ENCODE data around the gene SMG6. TPM values are rescaled to one million over a fixed set of nuclear protein-coding genes. Genes with fewer than 3 reads are reported as not detected.
"Not testable (repeated sequence)": the region's sequence is repeated elsewhere in the genome, so short reads cannot be mapped to it uniquely, and the experiment has no call there.

SMG6 gene
- total RNA-seq, 1 donor from 2014 or later = 10.3 TPM

DNA sequence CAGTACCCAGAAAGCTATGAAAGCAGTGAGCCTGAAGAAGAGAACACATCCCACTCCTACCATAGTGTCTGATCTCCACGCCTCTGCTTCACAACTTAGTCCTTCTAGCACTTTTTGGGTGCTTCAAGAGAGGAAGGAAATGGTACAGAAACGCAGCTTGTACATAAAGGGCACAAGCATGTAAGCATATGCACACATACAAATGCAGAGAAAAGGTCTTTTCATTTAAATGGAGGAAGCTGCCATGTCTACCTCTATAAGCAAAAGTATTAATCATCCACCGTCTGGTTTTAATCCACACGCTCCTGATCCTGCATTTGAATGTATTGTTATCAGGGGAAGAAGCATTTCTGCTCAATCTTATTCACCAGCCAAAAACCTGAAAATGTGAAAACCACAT lies 148.0 kb downstream of the SMG6 start:
- ATAC-seq = no peak

DNA sequence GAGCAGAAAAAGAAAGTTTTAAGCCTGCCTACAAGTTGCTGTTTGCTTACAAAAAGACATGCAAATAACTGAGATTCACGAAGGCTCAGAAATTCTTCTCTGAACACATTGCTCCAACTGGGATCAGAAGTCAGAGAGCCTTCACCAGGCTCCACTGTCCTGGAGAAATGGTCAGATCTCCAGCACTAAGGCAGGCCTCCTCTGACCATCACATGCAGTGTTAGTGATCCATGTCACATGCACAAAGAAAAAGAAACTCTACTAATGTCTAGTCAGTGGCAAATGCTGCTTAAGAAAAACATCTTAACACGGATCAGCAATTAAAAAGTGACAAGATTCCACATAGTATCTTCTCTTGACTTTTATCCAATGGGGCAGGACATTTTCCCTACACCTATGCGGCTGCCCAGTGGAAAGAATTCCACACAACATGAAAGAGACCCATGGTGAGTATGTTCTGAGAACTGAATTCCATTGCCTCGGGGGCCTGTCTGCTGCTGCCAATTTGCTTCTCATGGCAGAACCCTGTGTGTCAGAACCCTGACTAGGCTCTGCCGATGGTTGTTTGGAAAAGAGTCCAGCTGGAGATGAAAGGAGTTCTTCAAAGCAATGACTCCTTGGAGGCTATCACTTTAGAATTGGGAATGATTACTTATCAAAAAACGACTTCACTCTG lies 152.1 kb downstream of the SMG6 start:
- DNase-seq (ENCODE audit: low spot score) (no peak), ATAC-seq (no peak)

More for the DNA sequence above, 148.0 kb downstream of the SMG6 start:
- DNase-seq (ENCODE audit: low spot score) = no peak

DNA sequence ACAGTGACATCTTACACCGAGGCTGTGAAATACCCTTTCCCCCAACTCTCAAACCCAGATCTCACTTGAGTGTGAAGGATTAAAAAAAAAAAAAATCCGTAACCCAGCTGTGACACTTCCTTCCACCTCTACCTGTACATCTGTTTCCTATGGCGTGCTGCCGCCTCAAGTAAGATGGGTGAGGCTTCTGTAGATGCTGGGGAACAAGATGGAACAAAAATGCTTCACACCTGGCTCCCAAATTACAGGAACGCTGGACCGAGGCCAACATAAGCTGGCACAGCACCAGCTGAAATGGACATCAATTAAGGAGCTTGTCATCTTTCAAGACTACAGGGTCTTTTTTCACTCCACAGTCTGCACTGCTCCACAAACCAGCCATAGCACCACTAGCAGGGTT lies 152.8 kb downstream of the SMG6 start:
- DNase-seq (ENCODE audit: low spot score) (no peak), ATAC-seq (no peak)

DNA sequence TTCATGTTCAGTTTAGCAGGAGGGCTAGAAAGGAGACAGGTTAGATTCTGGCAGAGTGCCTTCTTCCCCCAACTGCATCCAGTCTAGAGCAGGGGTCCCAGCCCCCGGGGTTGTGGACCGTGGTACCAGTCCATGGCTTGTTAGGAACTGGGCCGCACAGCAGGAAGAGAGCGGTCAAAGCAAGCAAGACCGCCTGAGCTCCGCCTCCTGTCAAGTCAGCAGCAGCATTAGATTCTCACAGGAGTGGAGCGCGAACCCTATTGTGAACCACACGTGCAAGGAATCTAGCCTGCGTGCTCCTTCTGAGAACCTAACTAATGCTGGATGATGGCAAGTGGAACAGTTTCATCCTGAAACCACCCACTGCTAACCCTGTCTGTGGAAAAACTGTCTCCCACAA lies 153.7 kb downstream of the SMG6 start:
- ATAC-seq (no peak), DNase-seq (ENCODE audit: low spot score) (no peak)

DNA sequence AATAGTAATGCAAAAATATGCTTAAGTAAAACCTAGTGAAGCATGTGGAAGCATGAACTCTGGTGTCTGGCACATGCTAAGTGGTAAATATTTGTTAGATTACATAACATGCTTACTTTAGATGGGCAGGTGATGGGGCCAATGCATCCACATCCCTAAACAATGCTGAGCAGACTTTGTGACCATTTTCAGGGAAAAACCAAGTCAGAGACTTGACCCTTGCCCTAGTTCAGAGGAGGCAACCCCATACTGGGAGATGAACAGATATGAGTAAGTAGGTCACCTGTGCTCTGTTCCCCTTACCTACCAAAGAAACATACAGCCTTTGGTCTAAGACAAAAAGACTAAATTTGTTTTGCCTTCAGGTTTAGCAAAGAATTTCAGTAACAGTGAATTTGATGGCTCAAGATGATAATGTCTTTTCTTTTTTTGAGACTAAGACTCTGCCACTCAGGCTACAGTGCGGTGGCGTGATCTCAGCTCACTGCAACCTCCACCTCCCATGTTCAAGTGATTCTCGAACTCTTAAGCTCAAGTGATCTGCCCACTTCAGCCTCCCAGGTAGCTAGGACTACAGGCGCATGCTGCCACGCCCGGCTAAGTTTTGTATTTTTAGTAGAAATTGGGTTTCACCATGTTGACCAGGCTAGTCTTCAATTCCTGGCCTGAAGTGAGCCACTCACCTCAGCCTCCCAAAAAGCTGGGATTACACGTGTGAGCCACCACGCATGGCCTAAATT lies 157.3 kb downstream of the SMG6 start:
- ATAC-seq (peak; percentile 71), DNase-seq (ENCODE audit: low spot score) (no peak)

DNA sequence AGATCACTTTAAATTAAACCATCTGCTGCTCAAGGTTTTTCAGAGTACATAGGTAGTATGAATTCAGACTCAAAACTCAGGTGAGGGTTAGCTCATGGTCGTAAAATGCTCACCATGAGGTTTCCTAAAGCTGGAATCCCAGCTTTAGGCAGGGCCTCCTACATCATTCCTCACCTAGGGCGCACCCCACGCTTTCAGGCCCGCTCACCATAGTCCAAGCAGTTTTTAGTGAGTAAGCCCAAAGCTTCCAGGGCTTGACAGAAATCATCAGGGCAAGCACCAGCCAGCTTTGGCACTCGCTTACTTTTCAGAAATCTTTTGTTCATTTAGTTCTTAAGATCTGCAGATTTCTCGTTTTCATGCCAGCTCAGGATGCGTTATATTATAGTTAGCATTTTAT lies 158.9 kb downstream of the SMG6 start:
- ATAC-seq (no peak), DNase-seq (ENCODE audit: low spot score) (no peak)

DNA sequence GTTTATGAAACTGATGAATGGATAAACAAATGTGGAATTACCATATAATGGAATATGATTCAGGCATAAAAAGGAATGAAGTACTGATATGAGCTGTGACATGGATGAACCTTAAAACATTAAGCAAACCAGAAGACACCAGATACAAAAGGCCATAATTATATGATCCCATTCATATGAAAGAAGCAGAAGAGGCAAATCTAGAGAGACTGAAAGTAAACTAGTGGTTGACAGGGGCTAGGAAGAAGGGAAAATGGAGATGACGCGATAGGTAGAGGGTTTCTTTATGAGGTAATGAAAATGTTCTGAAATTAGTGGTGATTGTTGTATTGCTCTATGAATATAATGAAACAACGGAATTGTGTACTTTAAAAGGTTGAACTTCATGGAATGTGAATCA lies 160.3 kb downstream of the SMG6 start:
- DNase-seq (ENCODE audit: low spot score) (no peak), ATAC-seq (no peak)

DNA sequence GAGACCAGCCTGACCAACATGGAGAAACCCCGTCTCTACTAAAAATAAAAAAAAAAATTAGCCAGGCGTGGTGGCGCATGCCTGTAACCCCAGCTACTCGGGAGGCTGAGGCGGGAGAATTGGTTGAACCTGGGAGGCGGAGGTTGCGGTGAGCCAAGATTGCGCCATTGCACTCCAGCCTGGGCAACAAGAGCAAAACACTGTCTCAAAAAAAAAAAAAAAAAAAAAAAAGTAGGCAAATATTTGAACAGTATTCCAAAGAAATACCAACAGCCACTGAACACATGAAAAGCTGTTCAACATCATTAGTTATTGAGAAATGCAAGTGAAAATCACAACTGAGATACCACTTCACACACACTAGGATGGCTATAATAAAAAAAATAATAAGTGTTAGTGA lies 160.9 kb downstream of the SMG6 start:
- not testable (repeated sequence) for DNase-seq (ENCODE audit: low spot score)
- ATAC-seq = peak; percentile 59

DNA sequence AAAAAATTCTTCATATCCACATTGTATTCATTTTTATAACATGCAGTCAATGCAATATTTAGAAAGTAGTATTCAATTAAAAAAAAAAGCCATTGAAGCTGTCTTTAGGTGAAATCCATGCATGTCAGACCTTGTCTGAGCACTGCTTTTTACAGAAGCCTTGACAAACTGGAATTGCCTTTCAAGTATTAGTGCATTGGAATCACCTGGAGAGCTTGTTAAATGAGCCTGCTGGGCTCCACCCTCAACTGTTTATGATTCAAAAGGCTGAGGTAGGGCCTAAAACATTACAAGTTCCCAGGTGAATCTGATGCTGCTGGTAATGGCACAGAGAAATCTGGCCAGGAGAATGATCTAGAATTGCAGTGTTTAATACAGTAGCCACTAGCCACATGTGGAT lies 162.9 kb downstream of the SMG6 start:
- ATAC-seq (no peak), DNase-seq (ENCODE audit: low spot score) (no peak)

DNA sequence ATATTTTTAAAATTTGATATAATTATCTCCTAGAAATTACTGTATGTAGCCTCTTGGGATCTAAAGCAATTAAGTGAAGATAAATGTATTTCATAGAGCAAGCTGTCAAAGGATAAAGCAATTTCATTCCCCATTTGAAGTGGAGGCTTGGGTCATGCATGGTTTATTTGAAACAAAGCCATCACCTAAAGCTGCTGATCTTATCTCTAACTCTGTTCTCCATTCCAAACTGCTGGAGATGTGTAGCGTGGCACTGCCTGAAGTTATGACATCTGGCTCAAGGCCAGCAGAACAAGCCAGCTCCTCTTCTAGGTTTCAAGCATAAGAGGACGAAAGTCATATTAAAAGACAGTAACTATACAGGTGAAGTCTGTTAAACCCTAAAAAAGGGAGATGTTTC lies 164.8 kb downstream of the SMG6 start:
- ATAC-seq (peak; percentile 53), DNase-seq (ENCODE audit: low spot score) (no peak)

DNA sequence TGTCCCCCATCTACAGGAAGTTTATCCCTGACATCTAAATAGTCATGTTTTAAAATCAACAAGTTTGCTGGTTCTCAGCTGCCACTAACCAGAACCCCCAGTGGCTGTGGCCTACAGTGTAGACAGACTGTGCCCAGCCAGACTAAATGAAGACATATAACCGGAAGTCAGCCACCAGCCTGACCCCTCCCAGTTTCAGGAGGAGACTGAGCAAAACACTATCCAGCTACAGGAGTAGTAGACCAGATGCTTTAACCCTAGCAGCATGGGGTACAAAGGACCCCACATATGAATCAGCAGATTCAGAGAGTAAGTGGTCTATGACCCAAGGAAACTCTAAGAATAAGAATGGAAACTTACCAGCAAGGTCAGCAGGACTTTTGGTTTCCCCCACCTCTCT lies 165.3 kb downstream of the SMG6 start:
- DNase-seq (ENCODE audit: low spot score) (no peak), ATAC-seq (peak; percentile 49)

DNA sequence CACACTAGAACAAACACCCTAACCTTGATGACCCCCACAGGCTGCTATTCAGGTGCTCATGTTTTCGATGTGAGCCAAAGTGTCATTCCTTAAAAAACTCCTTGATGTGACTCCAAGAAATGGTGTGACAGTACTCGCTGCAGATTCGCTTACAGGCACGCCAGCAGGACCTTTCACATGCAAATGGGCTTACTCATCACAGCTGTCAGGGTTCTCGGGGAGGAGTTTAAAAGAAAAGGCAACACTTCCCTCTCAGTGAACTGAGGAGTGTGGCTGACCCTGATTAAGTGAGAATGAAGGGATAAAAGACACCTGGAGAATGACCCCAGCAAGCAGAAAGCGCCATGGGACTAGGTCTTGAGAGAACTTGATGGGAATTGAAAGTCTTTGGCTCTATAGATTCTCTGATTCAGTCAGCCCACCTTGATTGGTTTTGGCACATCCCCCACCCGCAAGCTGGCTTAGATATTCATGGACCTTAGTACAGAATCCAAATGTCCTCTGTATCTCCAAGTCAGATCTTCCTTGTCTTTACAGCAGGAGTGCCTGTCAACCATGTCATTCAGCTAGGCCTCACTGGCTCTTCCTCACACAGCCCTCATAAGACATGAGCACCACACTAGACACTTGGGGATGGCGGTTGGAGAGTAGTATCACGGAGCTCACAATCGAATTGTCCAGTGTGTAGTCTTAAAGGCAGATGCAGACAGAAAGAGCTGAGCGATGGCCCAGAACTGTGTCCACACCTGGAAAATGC lies 166.1 kb downstream of the SMG6 start:
- DNase-seq (ENCODE audit: low spot score) (no peak), ATAC-seq (peak; percentile 23)

DNA sequence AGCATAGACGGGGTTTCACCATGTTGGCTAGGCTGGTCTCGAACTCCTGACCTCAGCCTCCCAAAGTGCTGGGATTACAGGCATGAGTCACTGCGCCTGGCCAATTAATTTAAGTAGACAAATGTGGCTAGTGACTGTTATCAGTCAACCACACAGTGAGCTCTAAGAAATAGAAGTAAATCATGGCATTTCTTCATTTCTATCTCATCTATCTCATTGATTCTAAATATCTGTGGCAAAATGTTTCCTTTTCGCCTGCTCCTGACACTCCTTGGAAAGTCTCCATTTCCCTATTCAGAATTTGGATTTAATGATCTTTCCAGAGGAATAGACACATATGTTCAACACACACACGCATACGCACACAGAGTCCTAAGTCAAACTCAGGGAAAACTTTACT lies 167.3 kb downstream of the SMG6 start:
- ATAC-seq (no peak), DNase-seq (ENCODE audit: low spot score) (no peak)

DNA sequence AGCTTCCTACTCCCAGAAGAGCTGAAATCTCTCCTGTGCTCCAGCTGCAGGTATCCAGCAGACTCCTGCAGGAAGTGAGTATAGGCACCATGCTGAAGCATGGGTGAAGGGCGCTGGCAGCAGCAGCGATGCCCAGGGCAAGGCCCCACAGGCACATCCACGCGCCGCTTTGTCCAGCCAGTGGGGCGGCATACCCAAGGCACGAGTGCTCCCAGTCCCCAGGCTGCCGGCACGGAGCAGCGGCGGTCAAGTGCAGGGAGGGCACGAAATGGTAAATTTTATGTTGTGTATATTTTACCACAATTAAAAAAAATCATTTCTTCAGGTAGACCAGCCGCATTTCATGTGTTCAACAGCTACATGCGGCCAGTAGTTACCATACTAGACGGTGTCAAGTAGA lies 175.6 kb downstream of the SMG6 start:
- ATAC-seq (no peak), DNase-seq (ENCODE audit: low spot score) (no peak)

DNA sequence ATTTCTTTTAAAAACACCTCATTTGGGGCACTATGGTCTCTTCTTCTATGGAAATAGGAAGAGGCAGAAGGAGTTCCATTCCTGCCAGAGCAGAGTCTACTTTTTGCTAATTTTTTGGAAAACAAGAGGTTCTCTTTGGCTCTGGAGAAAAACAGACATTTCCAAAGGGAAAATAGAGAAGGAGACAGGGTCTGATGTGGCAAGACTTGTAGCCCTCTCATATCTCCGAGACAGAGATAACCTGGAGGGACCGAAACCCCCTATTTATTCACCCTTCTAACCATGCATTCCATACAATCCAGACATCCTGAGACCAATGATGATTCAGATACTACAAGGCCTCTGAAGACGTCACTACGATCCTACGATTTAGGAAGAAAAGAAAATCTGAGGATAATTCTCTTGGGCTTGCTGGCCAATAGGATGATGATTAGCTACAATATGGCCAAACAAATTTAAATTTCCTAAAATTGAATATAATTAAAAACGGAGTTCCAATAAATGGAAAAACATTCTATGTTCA lies 178.5 kb downstream of the SMG6 start:
- DNase-seq (ENCODE audit: low spot score) = no peak
- ATAC-seq = no peak

DNA sequence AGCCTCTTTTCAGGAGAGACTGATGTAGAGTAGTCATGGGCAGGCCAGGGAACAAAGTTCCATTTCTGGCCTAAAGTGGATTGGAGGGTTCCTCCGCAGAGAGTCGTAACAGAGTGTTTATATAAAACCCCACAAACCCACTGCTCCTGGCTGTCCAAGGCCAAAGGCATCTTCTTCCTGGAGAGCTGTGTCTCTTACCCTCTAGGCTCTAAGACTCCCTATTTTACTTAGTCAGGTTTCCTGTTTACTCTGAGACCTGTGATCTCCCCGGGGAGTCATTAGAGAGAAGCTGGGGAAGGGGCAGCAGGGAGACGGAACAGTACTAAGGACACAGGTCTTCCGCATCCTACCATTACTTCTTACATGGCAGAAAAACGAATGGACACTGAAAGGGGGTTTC lies 179.2 kb downstream of the SMG6 start:
- DNase-seq (ENCODE audit: low spot score) (peak; percentile 28), ATAC-seq (no peak)

DNA sequence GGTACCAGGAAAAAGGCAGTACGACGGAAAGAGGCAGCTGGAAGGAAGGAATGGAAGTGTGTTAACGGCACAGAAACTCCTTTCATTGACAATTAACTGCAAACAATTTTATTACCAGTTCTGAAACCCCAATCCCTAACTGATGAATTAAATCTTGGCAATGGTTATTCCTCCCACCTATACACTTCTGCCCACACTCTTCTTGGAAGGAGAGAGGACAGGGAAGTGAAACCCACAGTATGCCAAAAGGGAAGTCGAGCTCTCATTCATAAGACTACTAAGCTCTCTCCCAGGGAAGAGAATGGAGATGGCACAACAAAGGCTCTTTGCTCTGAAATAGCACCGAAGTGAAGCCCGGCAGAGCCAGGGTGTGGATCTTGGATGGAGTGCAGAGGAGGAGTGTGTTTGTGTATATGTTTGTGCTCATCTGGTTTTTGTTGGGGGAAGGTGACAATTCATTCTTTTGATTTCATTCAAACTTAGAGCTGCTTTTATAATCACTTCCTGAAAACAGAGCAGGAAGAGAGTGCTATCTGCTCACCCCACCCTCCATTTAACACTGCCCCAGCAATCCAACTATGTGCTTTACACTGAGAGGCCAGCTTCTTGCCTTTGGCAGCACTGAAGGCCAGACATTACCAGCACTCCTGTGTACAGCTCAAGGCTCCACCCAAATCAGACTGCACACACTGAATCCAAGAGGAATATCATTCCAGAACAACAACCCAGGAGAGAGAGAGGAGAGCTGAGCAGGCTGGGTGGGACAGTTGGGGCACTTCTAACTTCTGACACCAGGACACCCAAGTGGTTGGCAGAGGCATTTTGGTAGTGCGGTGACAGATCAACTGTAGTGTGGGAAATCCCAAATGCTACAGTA lies 180.0 kb downstream of the SMG6 start:
- DNase-seq (ENCODE audit: low spot score) (peak; percentile 42), ATAC-seq (peak; percentile 31)

DNA sequence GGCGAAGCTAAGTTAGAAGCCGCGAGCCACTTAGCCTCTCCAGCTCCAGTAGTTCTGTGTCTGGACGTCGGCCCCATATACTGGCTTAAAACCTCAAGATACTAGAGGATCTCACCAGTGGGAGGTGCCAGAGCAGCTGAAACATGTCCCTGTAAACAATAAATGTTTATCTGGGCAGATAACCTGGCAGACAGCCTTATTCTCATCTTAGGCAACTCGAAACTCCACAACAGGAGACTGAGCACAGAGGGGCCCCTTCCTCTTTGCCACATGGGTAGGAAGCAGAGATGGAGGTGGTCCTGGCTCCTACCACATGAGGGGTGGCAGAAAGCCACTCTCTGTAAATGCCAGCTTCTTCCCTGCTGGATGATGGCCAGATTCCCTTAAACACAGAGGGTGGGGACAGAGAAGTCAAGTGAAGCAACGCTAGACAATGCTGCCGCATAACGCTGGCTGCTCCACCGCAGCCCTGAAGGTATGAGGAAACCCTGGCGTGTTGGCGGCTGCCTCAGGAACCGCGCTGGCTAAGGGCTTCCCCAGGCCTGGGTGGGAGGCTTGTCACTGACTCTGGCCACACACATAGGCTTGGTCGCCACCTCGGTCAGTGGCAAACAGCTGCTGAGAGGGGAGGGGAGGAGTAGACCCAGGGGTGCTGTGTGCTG lies 180.8 kb downstream of the SMG6 start:
- DNase-seq (ENCODE audit: low spot score) (peak; percentile 74), ATAC-seq (peak; percentile 94)

DNA sequence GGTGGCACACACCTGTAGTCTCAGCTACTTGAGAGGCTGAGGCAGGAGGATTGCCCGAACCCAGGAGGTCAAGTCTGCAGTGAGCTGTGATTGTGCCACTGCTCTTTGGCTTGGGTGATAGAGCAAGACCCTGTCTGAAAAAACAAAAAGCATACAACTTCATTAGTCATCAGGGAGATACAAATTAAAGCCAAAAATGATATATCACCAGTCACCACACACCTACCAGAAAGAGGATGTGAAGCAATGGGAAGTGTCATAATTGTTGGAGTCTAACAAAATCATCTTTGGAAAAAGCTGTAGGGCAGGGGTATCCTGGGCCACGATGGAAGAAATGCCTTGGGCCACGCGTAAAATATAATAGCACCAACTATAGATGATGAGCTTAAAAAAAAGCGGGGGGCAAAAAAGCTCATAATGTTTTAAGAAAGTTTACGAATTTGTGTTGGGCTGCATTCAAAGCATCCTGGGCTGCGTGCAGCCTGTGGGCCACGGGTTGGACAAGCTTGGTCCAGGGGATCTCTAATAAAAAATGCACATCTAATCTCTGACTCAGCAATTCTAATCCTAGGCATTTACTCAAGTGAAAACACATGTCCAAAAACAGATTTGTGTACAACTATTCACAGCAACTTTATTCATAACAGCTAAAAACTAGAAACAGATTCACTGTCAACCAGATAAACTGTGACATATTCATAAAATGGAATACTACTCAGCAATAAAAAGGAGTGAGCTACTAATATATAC lies 182.8 kb downstream of the SMG6 start:
- peak; percentile 18 for DNase-seq (ENCODE audit: low spot score)
- no peak for ATAC-seq

DNA sequence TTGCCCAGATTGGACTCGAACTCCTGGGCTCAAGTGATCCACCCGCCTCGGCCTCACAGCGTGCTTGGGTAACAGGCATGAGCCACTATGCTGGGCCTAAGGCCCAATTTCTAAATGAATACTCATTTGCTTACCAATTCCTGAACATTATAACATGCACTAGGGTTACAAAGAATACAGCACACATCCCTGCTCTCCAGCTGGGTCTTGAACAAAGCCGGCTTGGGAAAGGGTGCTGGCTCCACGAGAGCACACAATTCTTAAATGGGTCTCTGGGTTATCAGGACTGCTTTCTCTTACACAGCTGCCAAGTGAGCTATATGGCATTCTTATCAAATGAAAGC lies 190.3 kb downstream of the SMG6 start:
- no peak for DNase-seq (ENCODE audit: low spot score)

More for the DNA sequence above, 190.3 kb downstream of the SMG6 start:
- no peak for ATAC-seq
